Measurements from ENCODE around the gene ODAPH. TPM values are rescaled to one million over a fixed set of nuclear protein-coding genes. Genes with fewer than 3 reads are reported as not detected.

ODAPH gene
- total and polyA plus RNA-seq, 2 donors (not counting 1 experiment from before 2014, with no cell fraction given), result 0.09 to 0.81 TPM

DNA sequence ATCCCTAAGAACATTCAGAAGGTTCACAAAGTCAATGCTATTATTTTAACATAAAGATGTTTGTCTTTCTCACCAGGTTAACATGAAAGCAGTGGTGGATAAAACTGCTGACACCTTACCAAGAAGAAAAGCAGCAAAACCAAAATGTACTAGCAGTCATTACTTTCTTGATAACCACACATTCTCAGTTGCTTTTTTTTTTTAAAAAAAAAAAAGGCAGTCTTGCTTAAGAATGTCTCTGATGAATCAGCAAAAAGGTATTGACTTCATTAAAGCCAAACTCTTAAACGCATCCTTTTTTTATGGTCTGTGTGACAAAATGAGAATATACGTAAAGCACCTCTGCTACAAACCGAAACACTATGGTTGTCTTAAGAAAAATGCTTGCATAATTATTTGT is 42.5 kb downstream of the ODAPH start:
- H4K20me1 ChIP-seq (ENCODE audit: control insufficient read depth, insufficient read depth, low read length, poor library complexity, severe bottlenecking), result no peaks in the 10 kb centered on the region

DNA sequence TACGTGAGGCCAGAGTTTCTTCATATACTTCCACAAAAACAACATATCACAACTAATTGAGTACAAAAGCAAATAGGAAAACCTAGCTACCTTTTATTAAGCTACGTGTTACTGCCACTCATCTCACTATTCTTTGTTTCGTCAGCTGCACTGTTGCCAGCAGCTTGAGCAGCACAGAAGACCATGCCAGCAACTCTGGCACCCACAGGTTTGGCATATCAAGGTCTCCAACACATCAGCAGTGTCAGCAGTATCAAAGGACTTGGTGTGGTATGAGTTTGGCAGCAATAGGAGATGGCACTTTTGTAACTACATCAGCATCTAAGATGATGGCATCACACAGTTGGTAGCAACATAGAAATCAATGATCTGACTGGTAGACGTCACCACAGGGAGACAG is 43.8 kb downstream of the ODAPH start:
- H3K27me3 ChIP-seq (replicated peaks in 1 of 4; ENCODE audit: control extremely low read depth in 1 of 4, control insufficient read depth in 3 of 4, insufficient read depth in 4 of 4, low read length in 3 of 4), result no peaks in the 10 kb centered on the region
- no peak for TF ChIP-seq EZH2 (IDR thresholded peaks at IDR 0.05; ENCODE audit: borderline replicate concordance, insufficient read depth, low read depth, low read length, poor library complexity, severe bottlenecking)
- no peaks in the 10 kb centered on the region for H3K79me2 ChIP-seq (ENCODE audit: control insufficient read depth, insufficient read depth, low read length)
- no peak overlapping the region for H2AFZ ChIP-seq (ENCODE audit: insufficient read depth, low read depth, low read length, poor library complexity, severe bottlenecking)
- no peak overlapping the region for H3K9ac ChIP-seq (ENCODE audit: low read length)
- 95% methylated on average over 2 of the region's 4 CpGs for WGBS (ENCODE audit: insufficient coverage)
- H3K4me1 ChIP-seq (ENCODE audit: control insufficient read depth in 2 of 2, insufficient read depth in 2 of 2, low read length in 2 of 2), result no peaks in the 10 kb centered on the region
- intact Hi-C loops (cut with micrococcal nuclease), result no loop called here
- Mint-ChIP-seq H3K27ac (no peak overlapping the region), H3K4me3 (no peak overlapping the region), H3K9me3 (ENCODE audit: insufficient read depth) (no peaks in the 10 kb centered on the region), H3K27me3 (peaks cover 9% of the 10 kb centered on the region), H3K4me1 (no peaks in the 10 kb centered on the region)
- H3K4me2 ChIP-seq (replicated peaks; ENCODE audit: low read depth, low read length, poor library complexity, severe bottlenecking), result no peak overlapping the region
- H3K9me3 ChIP-seq (ENCODE audit: control extremely low read depth in 1 of 3, control insufficient read depth in 2 of 3, insufficient read depth in 1 of 3, low read length in 2 of 3), result no peaks in the 10 kb centered on the region
- H4K20me1 ChIP-seq (ENCODE audit: control insufficient read depth, insufficient read depth, low read length, poor library complexity, severe bottlenecking), result no peaks in the 10 kb centered on the region
- ChIA-PET CTCF (no interaction called here), POLR2A (no interaction called here)
- no peak overlapping the region for H3K27ac ChIP-seq (ENCODE audit: low read length in 2 of 2)
- DNase-seq (no peak), ATAC-seq (ENCODE audit: low read depth) (no peak)
- H3K36me3 ChIP-seq (replicated peaks in 1 of 2; ENCODE audit: control extremely low read depth in 1 of 2, control insufficient read depth in 1 of 2, extremely low read depth in 1 of 2, insufficient read depth in 2 of 2, low read length in 1 of 2), result no peaks in the 10 kb centered on the region
- no peak overlapping the region for H3K4me3 ChIP-seq (ENCODE audit: control extremely low read depth in 1 of 5, extremely low read depth in 1 of 5, insufficient read depth in 1 of 5, low read depth in 2 of 5, low read length in 4 of 5)

More for the DNA sequence above, 42.5 kb downstream of the ODAPH start:
- TF ChIP-seq EZH2 (IDR thresholded peaks at IDR 0.05; ENCODE audit: borderline replicate concordance, insufficient read depth, low read depth, low read length, poor library complexity, severe bottlenecking) (no peak), CTCF (IDR thresholded peaks at IDR 0.05) (no peak)
- no CpG with 5 or more reads among the region's 3 CpGs for WGBS (ENCODE audit: insufficient coverage)
- no peaks in the 10 kb centered on the region for H3K27me3 ChIP-seq (replicated peaks in 1 of 4; ENCODE audit: control extremely low read depth in 1 of 4, control insufficient read depth in 3 of 4, insufficient read depth in 4 of 4, low read length in 3 of 4)
- POLR2A ChIA-PET, result no interaction called here
- H3K9me3 Mint-ChIP-seq (ENCODE audit: insufficient read depth), result no peaks in the 10 kb centered on the region
- no peaks in the 10 kb centered on the region for H3K4me1 Mint-ChIP-seq
- CTCF ChIA-PET, result no interaction called here
- H3K79me2 ChIP-seq (ENCODE audit: control insufficient read depth, insufficient read depth, low read length), result no peaks in the 10 kb centered on the region
- intact Hi-C loops (cut with micrococcal nuclease), result no loop called here
- H3K27me3 Mint-ChIP-seq, result peaks cover 6% of the 10 kb centered on the region
- no peaks in the 10 kb centered on the region for H3K9me3 ChIP-seq (ENCODE audit: control extremely low read depth in 1 of 3, control insufficient read depth in 2 of 3, insufficient read depth in 1 of 3, low read length in 2 of 3)
- no peaks in the 10 kb centered on the region for H3K36me3 ChIP-seq (replicated peaks in 1 of 2; ENCODE audit: control extremely low read depth in 1 of 2, control insufficient read depth in 1 of 2, extremely low read depth in 1 of 2, insufficient read depth in 2 of 2, low read length in 1 of 2)
- H3K4me2 ChIP-seq (replicated peaks; ENCODE audit: low read depth, low read length, poor library complexity, severe bottlenecking), result no peak overlapping the region
- H3K4me3 Mint-ChIP-seq, result no peak overlapping the region
- no peak overlapping the region for H3K27ac ChIP-seq (ENCODE audit: low read length in 2 of 2)
- no peak for ATAC-seq (ENCODE audit: low read depth)
- H3K4me3 ChIP-seq (ENCODE audit: control extremely low read depth in 1 of 5, extremely low read depth in 1 of 5, insufficient read depth in 1 of 5, low read depth in 2 of 5, low read length in 4 of 5), result no peak overlapping the region
- no peak overlapping the region for H2AFZ ChIP-seq (ENCODE audit: insufficient read depth, low read depth, low read length, poor library complexity, severe bottlenecking)
- H3K4me1 ChIP-seq (ENCODE audit: control insufficient read depth in 2 of 2, insufficient read depth in 2 of 2, low read length in 2 of 2), result no peaks in the 10 kb centered on the region
- no peak overlapping the region for H3K27ac Mint-ChIP-seq
- no peak overlapping the region for H3K9ac ChIP-seq (ENCODE audit: low read length)
- no peak for DNase-seq
